ENCODE data around the gene SELPLG.
"Not testable (repeated sequence)": the region's sequence is repeated elsewhere in the genome, so short reads cannot be mapped to it uniquely, and the experiment has no call there.

The SELPLG gene

GRCh38 chr12:108594323-108594903 lies 39.3 kb downstream of the SELPLG start:
- no peak for TF ChIP-seq CTCF (IDR thresholded peaks at IDR 0.05; ENCODE audit: low read depth, low read length, missing control alignments)
- H3K4me3 ChIP-seq (replicated peaks; ENCODE audit: low read depth, low read length): peak overlapping the region; percentile 87
- no peak for DNase-seq (ENCODE audit: extremely low read depth, low read depth)

GRCh38 chr12:108592033-108592909 lies 41.4 kb downstream of the SELPLG start:
- no peak for DNase-seq (ENCODE audit: extremely low read depth, low read depth)
- no peak overlapping the region for H3K4me3 ChIP-seq (replicated peaks; ENCODE audit: low read depth, low read length)
- no peak for TF ChIP-seq CTCF (IDR thresholded peaks at IDR 0.05; ENCODE audit: low read depth, low read length, missing control alignments)

GRCh38 chr12:108591267-108591980 lies 42.3 kb downstream of the SELPLG start:
- no peak for DNase-seq (ENCODE audit: extremely low read depth, low read depth)
- H3K4me3 ChIP-seq (replicated peaks; ENCODE audit: low read depth, low read length): no peak overlapping the region
- no peak for TF ChIP-seq CTCF (IDR thresholded peaks at IDR 0.05; ENCODE audit: low read depth, low read length, missing control alignments)

GRCh38 chr12:108590463-108590862 lies 43.2 kb downstream of the SELPLG start:
- H3K4me3 ChIP-seq (replicated peaks; ENCODE audit: low read depth, low read length): not testable (repeated sequence)

GRCh38 chr12:108589840-108590229 lies 43.9 kb downstream of the SELPLG start:
- H3K4me3 ChIP-seq (replicated peaks; ENCODE audit: low read depth, low read length): no peak overlapping the region
- DNase-seq (ENCODE audit: extremely low read depth, low read depth): no peak
- TF ChIP-seq CTCF (IDR thresholded peaks at IDR 0.05; ENCODE audit: low read depth, low read length, missing control alignments): no peak

More at GRCh38 chr12:108590463-108590862, 43.2 kb downstream of the SELPLG start:
- not testable (repeated sequence) for DNase-seq (ENCODE audit: extremely low read depth, low read depth)

- peak; percentile 63 for DNase-seq (ENCODE audit: extremely low read depth, low read depth)
- no peak overlapping the region for H3K4me3 ChIP-seq (replicated peaks; ENCODE audit: low read depth, low read length)
- no peak for TF ChIP-seq CTCF (IDR thresholded peaks at IDR 0.05; ENCODE audit: low read depth, low read length, missing control alignments)
These were observed 44.5 kb downstream of the SELPLG start for GRCh38 chr12:108589028-108589839.
